ENCODE results near the gene MEP1A. TPM values are rescaled to one million over a fixed set of nuclear protein-coding genes. Genes with fewer than 3 reads are reported as not detected.

MEP1A gene
- total RNA-seq, 4 donors from 2014 or later: 0.17 TPM; not detected in 3

- 64% methylated on average over 1 of the region's 1 CpG for WGBS
Measured at GRCh38 chr6:46808806-46809205, 15.6 kb downstream of the MEP1A start.

GRCh38 chr6:46815130-46815529 is 21.9 kb downstream of the MEP1A start:
- WGBS: 78% methylated on average over 4 of the region's 4 CpGs
- Histone ChIP-seq H3K9me3 (no peaks in the 10 kb centered on the region), H3K27ac (replicated peaks in 1 of 4) (no peak overlapping the region), H3K4me3 (no peak overlapping the region), H3K4me1 (no peaks in the 10 kb centered on the region), H3K27me3 (peaks cover 0 to 12% (median 0%) of the 10 kb centered on the region in 4 donors), H3K36me3 (no peaks in the 10 kb centered on the region)
- intact Hi-C loops (cut with DNase I): no loop called here
- TF ChIP-seq CTCF (IDR thresholded peaks at IDR 0.05) (no peak), EP300 (IDR thresholded peaks at IDR 0.05) (no peak), POLR2A (IDR thresholded peaks at IDR 0.05; ENCODE audit: low read depth) (no peak), POLR2AphosphoS5 (IDR thresholded peaks at IDR 0.05) (no peak)
- no peak for DNase-seq (ENCODE audit: extremely low spot score)

More at GRCh38 chr6:46808806-46809205, 15.6 kb downstream of the MEP1A start:
- Histone ChIP-seq H3K27me3 (no peaks in the 10 kb centered on the region), H3K4me1 (no peaks in the 10 kb centered on the region), H3K4me3 (no peak overlapping the region), H3K36me3 (no peaks in the 10 kb centered on the region), H3K27ac (replicated peaks in 1 of 4) (no peak overlapping the region), H3K9me3 (no peaks in the 10 kb centered on the region)
- no peak for TF ChIP-seq POLR2A (IDR thresholded peaks at IDR 0.05; ENCODE audit: low read depth)
- TF ChIP-seq CTCF (IDR thresholded peaks at IDR 0.05): no peak
- no peak for TF ChIP-seq POLR2AphosphoS5 (IDR thresholded peaks at IDR 0.05)
- TF ChIP-seq EP300 (IDR thresholded peaks at IDR 0.05): no peak
- no peak for DNase-seq (ENCODE audit: extremely low spot score)
- intact Hi-C loops (cut with DNase I): no loop called here

GRCh38 chr6:46816626-46817025 is 23.4 kb downstream of the MEP1A start:
- no peaks in the 10 kb centered on the region for H3K36me3 ChIP-seq
- 100% methylated on average over 1 of the region's 1 CpG for WGBS
- intact Hi-C loops (cut with DNase I): no loop called here
- no peak overlapping the region for H3K4me3 ChIP-seq
- peaks cover 0 to 12% (median 0%) of the 10 kb centered on the region in 4 donors for H3K27me3 ChIP-seq
- H3K4me1 ChIP-seq: no peaks in the 10 kb centered on the region
- no peak for DNase-seq (ENCODE audit: extremely low spot score)
- H3K9me3 ChIP-seq: no peaks in the 10 kb centered on the region
- H3K27ac ChIP-seq (replicated peaks in 1 of 4): no peak overlapping the region
- no peak for TF ChIP-seq POLR2AphosphoS5 (IDR thresholded peaks at IDR 0.05)
- TF ChIP-seq EP300 (IDR thresholded peaks at IDR 0.05): no peak
- no peak for TF ChIP-seq POLR2A (IDR thresholded peaks at IDR 0.05; ENCODE audit: low read depth)
- TF ChIP-seq CTCF (IDR thresholded peaks at IDR 0.05): no peak

DNA sequence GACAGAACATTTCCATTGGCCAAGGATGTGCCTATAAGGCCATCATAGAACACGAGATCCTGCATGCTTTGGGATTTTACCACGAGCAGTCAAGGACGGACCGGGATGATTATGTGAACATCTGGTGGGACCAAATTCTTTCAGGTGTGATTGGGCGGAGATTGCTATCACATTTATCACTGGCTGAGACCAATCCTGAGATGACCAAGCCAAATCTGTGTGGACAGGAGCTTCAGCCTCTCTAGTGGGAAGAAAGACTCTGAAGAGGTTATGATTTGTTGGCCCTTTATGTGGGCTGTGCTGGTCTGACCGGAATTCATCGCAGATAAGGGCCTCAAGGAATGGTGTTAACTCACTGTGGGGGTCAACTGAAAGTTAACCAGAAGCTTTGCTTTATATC is 26.4 kb downstream of the MEP1A start:
- WGBS: 85% methylated on average over 7 of the region's 7 CpGs

More for the DNA sequence above, 26.4 kb downstream of the MEP1A start:
- Histone ChIP-seq H3K27me3 (peaks cover 0 to 11% (median 0%) of the 10 kb centered on the region in 4 donors), H3K9me3 (no peaks in the 10 kb centered on the region), H3K4me1 (no peaks in the 10 kb centered on the region), H3K36me3 (no peaks in the 10 kb centered on the region), H3K4me3 (no peak overlapping the region), H3K27ac (replicated peaks in 1 of 4) (no peak overlapping the region)
- intact Hi-C loops (cut with DNase I): no loop called here
- no peak for DNase-seq (ENCODE audit: extremely low spot score)
- TF ChIP-seq EP300 (IDR thresholded peaks at IDR 0.05): no peak
- TF ChIP-seq POLR2A (IDR thresholded peaks at IDR 0.05; ENCODE audit: low read depth): no peak
- TF ChIP-seq POLR2AphosphoS5 (IDR thresholded peaks at IDR 0.05): no peak
- TF ChIP-seq CTCF (IDR thresholded peaks at IDR 0.05): no peak

All from esophagus muscularis mucosa (tissue), 4 donors.